Upper lobe of right lung (tissue), 1 donor: Measurements from ENCODE around the gene MAP4K4. TPM values are rescaled to one million over a fixed set of nuclear protein-coding genes. Genes with fewer than 3 reads are reported as not detected.

Source experiments
- ATAC-seq: fragments of 200-7000 bp; cut with Tn5 transposase; one replicate; pipeline ENCODE4 v1.9.1; 2020; ENCODE audit warnings: mild to moderate bottlenecking, moderate library complexity
- DNase-seq: peaks from one replicate; pipeline ENCODE4 v3.0.0-alpha.2; 2020
- H3K27ac ChIP-seq: fragments of 200-600 bp; one replicate; pipeline ENCODE4 v1.8.0; 2022
- H3K27me3 ChIP-seq: fragments of 200-600 bp; one replicate; pipeline ENCODE4 v1.8.0; 2022; ENCODE audit warnings: mild to moderate bottlenecking
- H3K36me3 ChIP-seq: fragments of 200-600 bp; one replicate; pipeline ENCODE4 v1.8.0; 2022
- H3K4me1 ChIP-seq: fragments of 200-600 bp; one replicate; pipeline ENCODE4 v1.8.0; 2022
- H3K4me3 ChIP-seq: fragments of 200-600 bp; one replicate; pipeline ENCODE4 v1.8.0; 2022; ENCODE audit warnings: mild to moderate bottlenecking
- H3K9me3 ChIP-seq: fragments of 200-600 bp; one replicate; pipeline ENCODE4 v1.8.0; 2022
- intact Hi-C: fragments of 100-400 bp; cut with DNase I; formaldehyde crosslinking; loops from one replicate; pipeline ENCODE4 v1.11.0; 2022
- total RNA-seq: library from RNA; stranded (reverse); fragmentation: NEBNext Ultra II Directional; extraction: Animal tissue kit (Norgen Biotek cat#: 25700); gene quantifications from one replicate; pipeline ENCODE4 v1.2.1, GENCODE V29; 2021
- TF ChIP-seq, protein P1 (sequence below): fragments of 200-600 bp; IDR thresholded peaks from one replicate; pipeline ENCODE4 v1.8.0; 2022; ENCODE audit warnings: antibody characterized with exemption
- donor health status: DM: no; HTN: yes; CAD: no; lungs with severe emphysema.

The MAP4K4 gene
- total RNA-seq, 1 donor from 2014 or later: 88.7 TPM

DNA sequence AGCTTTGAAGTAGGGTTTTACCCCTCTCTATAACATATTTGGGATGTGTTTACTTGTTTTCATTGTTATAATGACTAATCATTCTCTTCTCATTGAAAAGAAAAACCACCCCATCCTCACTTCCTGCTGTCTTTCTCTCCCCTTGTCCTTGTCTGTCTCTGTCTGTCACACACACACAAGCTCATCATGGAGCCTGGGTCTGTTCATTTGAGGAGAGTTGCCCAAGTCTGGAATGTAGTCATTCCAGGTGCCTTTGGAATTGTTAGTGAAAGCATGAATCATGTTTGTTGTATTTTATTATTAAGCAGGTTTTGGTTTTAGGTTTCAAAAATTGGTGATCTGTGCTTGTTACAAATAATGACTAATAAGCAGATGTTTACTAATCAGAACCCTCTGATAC lies 160.7 kb downstream of the MAP4K4 start:
- Histone ChIP-seq H3K27ac (no peak overlapping the region), H3K36me3 (peaks cover 94% of the 10 kb centered on the region)

DNA sequence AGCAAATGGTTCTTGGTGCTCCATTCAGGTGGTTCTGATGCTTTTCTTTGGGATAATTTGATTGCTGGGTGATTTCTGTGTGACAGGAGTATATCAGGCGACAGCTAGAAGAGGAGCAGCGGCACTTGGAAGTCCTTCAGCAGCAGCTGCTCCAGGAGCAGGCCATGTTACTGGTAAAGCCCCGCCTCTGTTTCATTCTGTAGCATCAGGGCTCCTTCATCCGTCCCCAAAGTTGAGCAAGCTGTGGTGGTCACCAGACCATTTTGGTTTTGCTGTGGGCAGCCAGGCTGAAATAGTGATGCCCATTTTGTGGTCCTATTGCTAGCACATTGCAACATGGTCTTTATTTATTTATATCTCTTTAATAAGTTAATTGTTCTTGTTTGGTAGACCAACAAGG lies 161.4 kb downstream of the MAP4K4 start:
- H3K4me1 ChIP-seq: no peaks in the 10 kb centered on the region
- H3K4me3 ChIP-seq: no peak overlapping the region
- peaks cover 95% of the 10 kb centered on the region for H3K36me3 ChIP-seq
- TF ChIP-seq, protein P1, sequence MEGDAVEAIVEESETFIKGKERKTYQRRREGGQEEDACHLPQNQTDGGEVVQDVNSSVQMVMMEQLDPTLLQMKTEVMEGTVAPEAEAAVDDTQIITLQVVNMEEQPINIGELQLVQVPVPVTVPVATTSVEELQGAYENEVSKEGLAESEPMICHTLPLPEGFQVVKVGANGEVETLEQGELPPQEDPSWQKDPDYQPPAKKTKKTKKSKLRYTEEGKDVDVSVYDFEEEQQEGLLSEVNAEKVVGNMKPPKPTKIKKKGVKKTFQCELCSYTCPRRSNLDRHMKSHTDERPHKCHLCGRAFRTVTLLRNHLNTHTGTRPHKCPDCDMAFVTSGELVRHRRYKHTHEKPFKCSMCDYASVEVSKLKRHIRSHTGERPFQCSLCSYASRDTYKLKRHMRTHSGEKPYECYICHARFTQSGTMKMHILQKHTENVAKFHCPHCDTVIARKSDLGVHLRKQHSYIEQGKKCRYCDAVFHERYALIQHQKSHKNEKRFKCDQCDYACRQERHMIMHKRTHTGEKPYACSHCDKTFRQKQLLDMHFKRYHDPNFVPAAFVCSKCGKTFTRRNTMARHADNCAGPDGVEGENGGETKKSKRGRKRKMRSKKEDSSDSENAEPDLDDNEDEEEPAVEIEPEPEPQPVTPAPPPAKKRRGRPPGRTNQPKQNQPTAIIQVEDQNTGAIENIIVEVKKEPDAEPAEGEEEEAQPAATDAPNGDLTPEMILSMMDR: no peak
- DNase-seq (no peak), ATAC-seq (no peak)
- H3K27ac ChIP-seq: no peak overlapping the region
- no peaks in the 10 kb centered on the region for H3K27me3 ChIP-seq
- H3K9me3 ChIP-seq: no peaks in the 10 kb centered on the region
- intact Hi-C loops: no loop called here

More for the DNA sequence above, 160.7 kb downstream of the MAP4K4 start:
- Histone ChIP-seq H3K27me3 (no peaks in the 10 kb centered on the region), H3K4me1 (no peaks in the 10 kb centered on the region), H3K9me3 (no peaks in the 10 kb centered on the region), H3K4me3 (no peak overlapping the region)
- ATAC-seq (no peak), DNase-seq (no peak)
- intact Hi-C loops: no loop called here
- TF ChIP-seq, protein P1: no peak

DNA sequence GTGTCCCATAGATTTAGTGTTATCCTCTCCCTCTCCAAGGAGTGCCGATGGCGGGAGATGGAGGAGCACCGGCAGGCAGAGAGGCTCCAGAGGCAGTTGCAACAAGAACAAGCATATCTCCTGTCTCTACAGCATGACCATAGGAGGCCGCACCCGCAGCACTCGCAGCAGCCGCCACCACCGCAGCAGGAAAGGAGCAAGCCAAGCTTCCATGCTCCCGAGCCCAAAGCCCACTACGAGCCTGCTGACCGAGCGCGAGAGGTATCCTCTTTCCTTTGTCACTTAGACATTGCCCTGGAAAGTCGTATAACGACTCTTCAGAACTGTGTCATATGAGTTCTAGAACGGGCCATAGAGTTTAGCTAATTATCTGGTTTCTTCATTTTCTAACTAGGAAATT lies 162.1 kb downstream of the MAP4K4 start:
- H3K27me3 ChIP-seq: no peaks in the 10 kb centered on the region
- no peak overlapping the region for H3K4me3 ChIP-seq
- intact Hi-C loops: no loop called here
- DNase-seq (no peak), ATAC-seq (no peak)
- peaks cover 92% of the 10 kb centered on the region for H3K36me3 ChIP-seq
- TF ChIP-seq, protein P1: no peak
- H3K9me3 ChIP-seq: no peaks in the 10 kb centered on the region
- no peaks in the 10 kb centered on the region for H3K4me1 ChIP-seq
- H3K27ac ChIP-seq: no peak overlapping the region

DNA sequence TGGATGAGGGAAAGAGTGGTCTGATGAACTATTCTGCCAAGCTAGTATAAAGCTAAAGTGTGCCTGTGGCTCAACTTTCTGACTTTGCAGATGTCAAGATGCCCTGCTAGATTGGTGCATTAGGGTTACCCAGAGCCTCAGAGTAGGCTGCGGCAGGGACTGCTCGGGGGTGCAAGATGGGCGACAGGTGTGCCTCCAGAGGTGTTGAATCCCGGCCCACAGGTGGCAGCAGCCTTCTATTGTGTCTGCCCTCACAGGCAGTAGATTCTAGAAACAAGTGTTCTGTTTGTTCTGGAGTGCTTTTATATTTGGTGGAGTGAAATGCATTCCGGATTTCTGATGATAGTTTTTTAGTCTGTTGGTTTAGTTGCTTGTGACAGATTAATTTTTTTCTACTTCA lies 162.7 kb downstream of the MAP4K4 start:
- no peak for DNase-seq
- Histone ChIP-seq H3K4me3 (no peak overlapping the region), H3K27ac (no peak overlapping the region), H3K4me1 (no peaks in the 10 kb centered on the region), H3K36me3 (peaks cover 92% of the 10 kb centered on the region), H3K9me3 (no peaks in the 10 kb centered on the region), H3K27me3 (no peaks in the 10 kb centered on the region)
- intact Hi-C loops: no loop called here
- ATAC-seq: no peak
- TF ChIP-seq, protein P1: no peak

DNA sequence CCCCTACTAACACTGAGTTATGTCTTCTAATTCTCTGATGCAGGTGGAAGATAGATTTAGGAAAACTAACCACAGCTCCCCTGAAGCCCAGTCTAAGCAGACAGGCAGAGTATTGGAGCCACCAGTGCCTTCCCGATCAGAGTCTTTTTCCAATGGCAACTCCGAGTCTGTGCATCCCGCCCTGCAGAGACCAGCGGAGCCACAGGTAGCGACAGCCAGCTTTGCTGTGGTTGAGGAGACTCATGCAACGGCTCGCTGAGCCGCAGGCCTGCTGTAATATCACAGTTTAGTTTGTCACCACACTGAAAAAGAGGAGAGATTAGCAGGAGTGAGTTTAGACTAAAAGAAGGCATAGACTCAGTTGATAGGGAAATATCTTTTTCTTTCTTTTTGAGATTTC lies 163.3 kb downstream of the MAP4K4 start:
- H3K4me3 ChIP-seq: no peak overlapping the region

More for the DNA sequence above, 163.3 kb downstream of the MAP4K4 start:
- intact Hi-C loops: no loop called here
- Histone ChIP-seq H3K27me3 (no peaks in the 10 kb centered on the region), H3K4me1 (no peaks in the 10 kb centered on the region), H3K9me3 (no peaks in the 10 kb centered on the region), H3K27ac (no peak overlapping the region), H3K36me3 (peaks cover 92% of the 10 kb centered on the region)
- DNase-seq (no peak), ATAC-seq (no peak)
- TF ChIP-seq, protein P1: no peak
